ENCODE data around the gene TRPM3. TPM values are rescaled to one million over a fixed set of nuclear protein-coding genes. Genes with fewer than 3 reads are reported as not detected.

TRPM3 gene
- total RNA-seq, 1 donor = 0.72 TPM

- Histone ChIP-seq H3K4me2 (ENCODE audit: insufficient read depth, low read length) (no peak overlapping the region), H3K79me2 (ENCODE audit: insufficient read depth, low read length) (no peaks in the 10 kb centered on the region), H3K9me3 (ENCODE audit: low read depth, low read length) (no peaks in the 10 kb centered on the region), H2AFZ (ENCODE audit: low read length) (no peak overlapping the region), H3K36me3 (ENCODE audit: insufficient read depth, low read length) (no peaks in the 10 kb centered on the region), H4K20me1 (ENCODE audit: insufficient read depth, low read length) (no peaks in the 10 kb centered on the region), H3K27me3 (ENCODE audit: insufficient read depth, low read length) (no peaks in the 10 kb centered on the region), H3K4me3 (ENCODE audit: insufficient read depth, low read length) (no peak overlapping the region), H3K27ac (ENCODE audit: low read depth, low read length) (no peak overlapping the region), H3K4me1 (ENCODE audit: insufficient read depth, low read length) (no peaks in the 10 kb centered on the region)
- TF ChIP-seq, protein P1, sequence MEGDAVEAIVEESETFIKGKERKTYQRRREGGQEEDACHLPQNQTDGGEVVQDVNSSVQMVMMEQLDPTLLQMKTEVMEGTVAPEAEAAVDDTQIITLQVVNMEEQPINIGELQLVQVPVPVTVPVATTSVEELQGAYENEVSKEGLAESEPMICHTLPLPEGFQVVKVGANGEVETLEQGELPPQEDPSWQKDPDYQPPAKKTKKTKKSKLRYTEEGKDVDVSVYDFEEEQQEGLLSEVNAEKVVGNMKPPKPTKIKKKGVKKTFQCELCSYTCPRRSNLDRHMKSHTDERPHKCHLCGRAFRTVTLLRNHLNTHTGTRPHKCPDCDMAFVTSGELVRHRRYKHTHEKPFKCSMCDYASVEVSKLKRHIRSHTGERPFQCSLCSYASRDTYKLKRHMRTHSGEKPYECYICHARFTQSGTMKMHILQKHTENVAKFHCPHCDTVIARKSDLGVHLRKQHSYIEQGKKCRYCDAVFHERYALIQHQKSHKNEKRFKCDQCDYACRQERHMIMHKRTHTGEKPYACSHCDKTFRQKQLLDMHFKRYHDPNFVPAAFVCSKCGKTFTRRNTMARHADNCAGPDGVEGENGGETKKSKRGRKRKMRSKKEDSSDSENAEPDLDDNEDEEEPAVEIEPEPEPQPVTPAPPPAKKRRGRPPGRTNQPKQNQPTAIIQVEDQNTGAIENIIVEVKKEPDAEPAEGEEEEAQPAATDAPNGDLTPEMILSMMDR (IDR thresholded peaks at IDR 0.05; ENCODE audit: extremely low read depth, low read depth, low read length) = no peak
- peak; percentile 53 for DNase-seq (ENCODE audit: insufficient read length, low spot score, missing footprints)
Observed at GRCh38 chr9:71042448-71042990, 78.9 kb downstream of the TRPM3 start.

- H3K4me3 ChIP-seq (ENCODE audit: insufficient read depth, low read length) = no peak overlapping the region
- TF ChIP-seq, protein P1 (IDR thresholded peaks at IDR 0.05; ENCODE audit: extremely low read depth, low read depth, low read length) = no peak
- DNase-seq (ENCODE audit: insufficient read length, low spot score, missing footprints) = no peak
- H3K27ac ChIP-seq (ENCODE audit: low read depth, low read length) = no peak overlapping the region
- no peak overlapping the region for H3K4me2 ChIP-seq (ENCODE audit: insufficient read depth, low read length)
- H3K36me3 ChIP-seq (ENCODE audit: insufficient read depth, low read length) = no peaks in the 10 kb centered on the region
- no peaks in the 10 kb centered on the region for H3K79me2 ChIP-seq (ENCODE audit: insufficient read depth, low read length)
- no peaks in the 10 kb centered on the region for H3K9me3 ChIP-seq (ENCODE audit: low read depth, low read length)
- no peaks in the 10 kb centered on the region for H4K20me1 ChIP-seq (ENCODE audit: insufficient read depth, low read length)
- no peak overlapping the region for H2AFZ ChIP-seq (ENCODE audit: low read length)
- no peaks in the 10 kb centered on the region for H3K27me3 ChIP-seq (ENCODE audit: insufficient read depth, low read length)
- H3K4me1 ChIP-seq (ENCODE audit: insufficient read depth, low read length) = no peaks in the 10 kb centered on the region
Observed at GRCh38 chr9:71037521-71037920, 83.9 kb downstream of the TRPM3 start.

GRCh38 chr9:71036501-71036900 lies 84.9 kb downstream of the TRPM3 start:
- Histone ChIP-seq H4K20me1 (ENCODE audit: insufficient read depth, low read length) (no peaks in the 10 kb centered on the region), H3K4me1 (ENCODE audit: insufficient read depth, low read length) (no peaks in the 10 kb centered on the region), H3K4me3 (ENCODE audit: insufficient read depth, low read length) (no peak overlapping the region), H2AFZ (ENCODE audit: low read length) (no peak overlapping the region), H3K27ac (ENCODE audit: low read depth, low read length) (no peak overlapping the region), H3K4me2 (ENCODE audit: insufficient read depth, low read length) (no peak overlapping the region), H3K9me3 (ENCODE audit: low read depth, low read length) (no peaks in the 10 kb centered on the region), H3K36me3 (ENCODE audit: insufficient read depth, low read length) (no peaks in the 10 kb centered on the region), H3K79me2 (ENCODE audit: insufficient read depth, low read length) (no peaks in the 10 kb centered on the region), H3K27me3 (ENCODE audit: insufficient read depth, low read length) (no peaks in the 10 kb centered on the region)
- no peak for DNase-seq (ENCODE audit: insufficient read length, low spot score, missing footprints)
- TF ChIP-seq, protein P1 (IDR thresholded peaks at IDR 0.05; ENCODE audit: extremely low read depth, low read depth, low read length) = no peak

DNA sequence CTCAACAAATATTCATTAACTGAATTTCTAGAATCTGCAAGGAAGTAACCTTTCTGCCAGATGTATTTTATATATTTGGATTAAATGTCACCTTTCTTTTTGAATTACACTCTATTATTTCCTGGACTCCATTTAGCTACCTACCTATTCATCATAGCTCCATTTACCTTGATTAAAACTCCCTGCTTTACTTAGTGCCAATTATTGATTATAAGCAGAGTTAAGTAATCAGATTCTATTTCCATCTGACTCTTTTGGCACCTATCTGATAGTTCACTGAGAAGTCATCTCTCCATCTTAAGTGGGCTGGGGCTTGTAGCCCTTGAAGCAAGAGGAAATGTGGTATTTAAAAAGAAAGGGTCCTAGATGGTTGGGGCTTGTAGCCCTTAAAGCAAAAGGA lies 88.6 kb downstream of the TRPM3 start:
- Histone ChIP-seq H3K27ac (ENCODE audit: low read depth, low read length) (no peak overlapping the region), H3K27me3 (ENCODE audit: insufficient read depth, low read length) (no peaks in the 10 kb centered on the region), H3K4me2 (ENCODE audit: insufficient read depth, low read length) (no peak overlapping the region), H3K79me2 (ENCODE audit: insufficient read depth, low read length) (no peaks in the 10 kb centered on the region), H2AFZ (ENCODE audit: low read length) (no peak overlapping the region), H3K4me3 (ENCODE audit: insufficient read depth, low read length) (no peak overlapping the region), H4K20me1 (ENCODE audit: insufficient read depth, low read length) (no peaks in the 10 kb centered on the region), H3K36me3 (ENCODE audit: insufficient read depth, low read length) (no peaks in the 10 kb centered on the region), H3K9me3 (ENCODE audit: low read depth, low read length) (no peaks in the 10 kb centered on the region), H3K4me1 (ENCODE audit: insufficient read depth, low read length) (no peaks in the 10 kb centered on the region)
- TF ChIP-seq, protein P1 (IDR thresholded peaks at IDR 0.05; ENCODE audit: extremely low read depth, low read depth, low read length) = no peak
- no peak for DNase-seq (ENCODE audit: insufficient read length, low spot score, missing footprints)
